ENCODE measurements around the gene IFNL2. TPM values are rescaled to one million over a fixed set of nuclear protein-coding genes. Genes with fewer than 3 reads are reported as not detected.
"Not testable (repeated sequence)": the region's sequence is repeated elsewhere in the genome, so short reads cannot be mapped to it uniquely, and the experiment has no call there.

Gene IFNL2
- total and polyA plus RNA-seq, 9 of the 15 experiments (the other 6 are each of a cell fraction or from before 2014, with no cell fraction given), result not detected

DNA sequence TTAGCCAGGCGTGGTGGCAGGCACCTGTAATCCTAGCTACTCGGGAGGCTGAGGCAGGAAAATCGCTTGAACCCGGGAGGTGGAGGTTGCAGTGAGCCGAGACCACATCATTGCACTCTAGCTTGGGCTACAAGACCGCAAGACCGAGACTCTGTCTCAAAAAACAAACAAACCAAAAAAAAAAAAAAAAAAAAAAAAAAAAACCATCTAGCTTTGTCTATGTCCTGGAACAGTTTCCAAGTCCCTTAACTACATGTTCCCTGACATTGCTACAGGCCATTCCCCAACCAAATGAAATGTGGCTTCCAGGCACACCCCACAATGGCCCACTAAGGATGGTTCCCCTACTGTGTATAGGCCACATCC, 41.1 kb downstream of the IFNL2 start:
- H3K4me2 ChIP-seq (ENCODE audit: insufficient read depth, low read length), result peak overlapping the region; percentile 74; the same call in 1 of the 2 replicates
- H2AFZ ChIP-seq (ENCODE audit: low read depth, low read length), result 0 out of 2 replicates have a peak overlapping the region, but pooled peaks have one; percentile 25
- peak overlapping the region; percentile 73 for H3K27ac ChIP-seq (ENCODE audit: extremely low read depth, low read depth, low read length)
- peak overlapping the region in 1 of 2 experiments; percentile 27; a peak in 1 of 4 replicates for H3K9ac ChIP-seq (ENCODE audit: insufficient read depth in 1 of 2, low read depth in 2 of 2, low read length in 2 of 2)
- H3K9me1 ChIP-seq (ENCODE audit: control insufficient read depth, insufficient read depth, low read length); H3K27me3 ChIP-seq (ENCODE audit: control insufficient read depth in 2 of 2, insufficient read depth in 2 of 2, low read length in 2 of 2); CTCF ChIA-PET (ENCODE audit: low intra/inter-chr PET ratio); in situ Hi-C loops (cut with MboI); DNase-seq (ENCODE audit: extremely low read depth in 1 of 4, low spot score in 3 of 4); H3K4me3 ChIP-seq; FAIRE-seq; H3K9me3 ChIP-seq (replicated peaks; ENCODE audit: control insufficient read depth, insufficient read depth, low read depth, low read length); BruUV-seq (replicated peaks); H4K20me1 ChIP-seq (replicated peaks; ENCODE audit: control insufficient read depth, insufficient read depth, low read length); ATAC-seq; TF ChIP-seq CREB1 (IDR thresholded peaks at IDR 0.05): not testable (repeated sequence)
- 67% methylated on average over 5 of the region's 7 CpGs for WGBS (ENCODE audit: insufficient coverage, low coverage, missing lambda C conversion rate)
- intact Hi-C loops (cut with micrococcal nuclease), result loop anchor here (10.0 kb wide), 1 partner anchor 54 kb away; no protein-coding TSS in a partner anchor
- TF ChIP-seq FOXP1 (CRISPR knock-in tag; IDR thresholded peaks at IDR 0.05) (peak; percentile 27; the same call in 1 of the 2 replicates), POLR3A (IDR thresholded peaks at IDR 0.05; ENCODE audit: borderline replicate concordance, extremely low read depth, insufficient read depth, insufficient read length) (peak; percentile 22), ADNP (tag; IDR thresholded peaks at IDR 0.05) (peak; percentile 81), MTA1 (IDR thresholded peaks at IDR 0.05; ENCODE audit: borderline replicate concordance) (0 out of 2 replicates have a peak, but pooled peaks have one; percentile 3), EHMT2 (IDR thresholded peaks at IDR 0.05) (0 out of 2 replicates have a peak, but pooled peaks have one; percentile 4), LCOR (CRISPR knock-in tag; IDR thresholded peaks at IDR 0.05) (peak; percentile 17; the same call in 1 of the 2 replicates), CREB1 (CRISPR knock-in tag; IDR thresholded peaks at IDR 0.05) (0 out of 2 replicates have a peak, but pooled peaks have one; percentile 10), BCOR (IDR thresholded peaks at IDR 0.05) (0 out of 2 replicates have a peak, but pooled peaks have one; percentile 5)
- TF ChIP-seq, protein P1, sequence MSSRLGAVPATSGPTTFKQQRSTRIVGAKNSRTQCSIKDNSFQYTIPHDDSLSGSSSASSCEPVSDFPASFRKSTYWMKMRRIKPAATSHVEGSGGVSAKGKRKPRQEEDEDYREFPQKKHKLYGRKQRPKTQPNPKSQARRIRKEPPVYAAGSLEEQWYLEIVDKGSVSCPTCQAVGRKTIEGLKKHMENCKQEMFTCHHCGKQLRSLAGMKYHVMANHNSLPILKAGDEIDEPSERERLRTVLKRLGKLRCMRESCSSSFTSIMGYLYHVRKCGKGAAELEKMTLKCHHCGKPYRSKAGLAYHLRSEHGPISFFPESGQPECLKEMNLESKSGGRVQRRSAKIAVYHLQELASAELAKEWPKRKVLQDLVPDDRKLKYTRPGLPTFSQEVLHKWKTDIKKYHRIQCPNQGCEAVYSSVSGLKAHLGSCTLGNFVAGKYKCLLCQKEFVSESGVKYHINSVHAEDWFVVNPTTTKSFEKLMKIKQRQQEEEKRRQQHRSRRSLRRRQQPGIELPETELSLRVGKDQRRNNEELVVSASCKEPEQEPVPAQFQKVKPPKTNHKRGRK (tag; IDR thresholded peaks at IDR 0.05), result peak; percentile 61
- H3K79me2 ChIP-seq (ENCODE audit: control insufficient read depth, insufficient read depth, low read length), result peaks cover 15% of the 10 kb centered on the region
- peaks cover 42% of the 10 kb centered on the region; the same call in 1 of the 3 replicates for H3K36me3 ChIP-seq (ENCODE audit: control insufficient read depth, insufficient read depth, low read length)
- H3K4me1 ChIP-seq (replicated peaks in 1 of 2; ENCODE audit: control insufficient read depth in 2 of 2, insufficient read depth in 2 of 2, low read length in 2 of 2), result peaks cover 43% of the 10 kb centered on the region in 2 experiments
- POLR2A ChIA-PET, result interaction anchor here (0.8 to 1.5 kb wide), 2 partner anchors 9 to 17 kb away, joined by 5 to 6 read pairs; no protein-coding TSS in a partner anchor

Data from K562 (cell line).